Transverse colon (tissue), 4 donors: ENCODE data around the gene SPATA6.

Experiments
- EP300 ChIP-seq: sonication (generic); formaldehyde crosslinking; IDR thresholded peaks from one replicate; pipeline ENCODE4 v1.6.1; 2017; ENCODE audit warnings: antibody characterized with exemption, low read depth
- POLR2A ChIP-seq: fragments of 450-650 bp; IDR thresholded peaks from one replicate; pipeline ENCODE4 v1.6.1; 2016; ENCODE audit warnings: antibody characterized with exemption, mild to moderate bottlenecking, moderate library complexity
- POLR2AphosphoS5 ChIP-seq, 3 donors: sonication (generic); formaldehyde crosslinking; IDR thresholded peaks; one replicate each; pipeline ENCODE4 v1.6.1; 2016; ENCODE audit warnings: antibody characterized with exemption in 3 of 3
- TF ChIP-seq, protein P1 (sequence below), 5 experiments: fragments of 200-600 bp in 3 of 5; fragments of 450-650 bp in 2 of 5; sonication (generic) in 3 of 5; IDR thresholded peaks; 1 replicate in 2 of 5; 2 replicates in 3 of 5; pipeline ENCODE4 v1.5.1; 2016 to 2017; ENCODE audit warnings: antibody characterized with exemption in 5 of 5, inconsistent platforms in 3 of 5, mild to moderate bottlenecking in 2 of 5, moderate library complexity in 1 of 5

DNA sequence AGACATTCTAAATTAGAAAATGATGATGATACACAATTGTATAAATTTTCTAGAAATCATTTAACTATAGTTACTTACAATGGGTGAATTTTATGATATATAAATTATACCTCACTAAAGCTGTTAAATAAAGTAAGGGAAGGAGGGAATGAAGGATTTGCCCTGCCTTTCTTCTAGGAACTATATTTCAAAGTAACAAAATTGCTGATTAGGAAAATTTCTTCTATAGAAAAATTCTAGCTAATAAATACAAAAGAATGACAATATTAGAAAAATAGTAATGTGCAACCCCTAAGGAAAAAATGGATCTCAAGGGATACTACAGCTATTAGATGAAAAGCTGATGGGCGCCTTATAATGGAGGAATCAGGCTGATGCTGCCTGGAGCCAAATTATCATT is 23.1 kb downstream of the SPATA6 start:
- TF ChIP-seq, protein P1, sequence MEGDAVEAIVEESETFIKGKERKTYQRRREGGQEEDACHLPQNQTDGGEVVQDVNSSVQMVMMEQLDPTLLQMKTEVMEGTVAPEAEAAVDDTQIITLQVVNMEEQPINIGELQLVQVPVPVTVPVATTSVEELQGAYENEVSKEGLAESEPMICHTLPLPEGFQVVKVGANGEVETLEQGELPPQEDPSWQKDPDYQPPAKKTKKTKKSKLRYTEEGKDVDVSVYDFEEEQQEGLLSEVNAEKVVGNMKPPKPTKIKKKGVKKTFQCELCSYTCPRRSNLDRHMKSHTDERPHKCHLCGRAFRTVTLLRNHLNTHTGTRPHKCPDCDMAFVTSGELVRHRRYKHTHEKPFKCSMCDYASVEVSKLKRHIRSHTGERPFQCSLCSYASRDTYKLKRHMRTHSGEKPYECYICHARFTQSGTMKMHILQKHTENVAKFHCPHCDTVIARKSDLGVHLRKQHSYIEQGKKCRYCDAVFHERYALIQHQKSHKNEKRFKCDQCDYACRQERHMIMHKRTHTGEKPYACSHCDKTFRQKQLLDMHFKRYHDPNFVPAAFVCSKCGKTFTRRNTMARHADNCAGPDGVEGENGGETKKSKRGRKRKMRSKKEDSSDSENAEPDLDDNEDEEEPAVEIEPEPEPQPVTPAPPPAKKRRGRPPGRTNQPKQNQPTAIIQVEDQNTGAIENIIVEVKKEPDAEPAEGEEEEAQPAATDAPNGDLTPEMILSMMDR (IDR thresholded peaks at IDR 0.05) = no peak
- TF ChIP-seq POLR2A (no peak), EP300 (no peak), POLR2AphosphoS5 (IDR thresholded peaks at IDR 0.05) (no peak)
